ENCODE results near the gene KIF26B. TPM values are rescaled to one million over a fixed set of nuclear protein-coding genes. Genes with fewer than 3 reads are reported as not detected.

The KIF26B gene
- polyA plus RNA-seq, 1 donor from 2014 or later, result 6.3 TPM

DNA sequence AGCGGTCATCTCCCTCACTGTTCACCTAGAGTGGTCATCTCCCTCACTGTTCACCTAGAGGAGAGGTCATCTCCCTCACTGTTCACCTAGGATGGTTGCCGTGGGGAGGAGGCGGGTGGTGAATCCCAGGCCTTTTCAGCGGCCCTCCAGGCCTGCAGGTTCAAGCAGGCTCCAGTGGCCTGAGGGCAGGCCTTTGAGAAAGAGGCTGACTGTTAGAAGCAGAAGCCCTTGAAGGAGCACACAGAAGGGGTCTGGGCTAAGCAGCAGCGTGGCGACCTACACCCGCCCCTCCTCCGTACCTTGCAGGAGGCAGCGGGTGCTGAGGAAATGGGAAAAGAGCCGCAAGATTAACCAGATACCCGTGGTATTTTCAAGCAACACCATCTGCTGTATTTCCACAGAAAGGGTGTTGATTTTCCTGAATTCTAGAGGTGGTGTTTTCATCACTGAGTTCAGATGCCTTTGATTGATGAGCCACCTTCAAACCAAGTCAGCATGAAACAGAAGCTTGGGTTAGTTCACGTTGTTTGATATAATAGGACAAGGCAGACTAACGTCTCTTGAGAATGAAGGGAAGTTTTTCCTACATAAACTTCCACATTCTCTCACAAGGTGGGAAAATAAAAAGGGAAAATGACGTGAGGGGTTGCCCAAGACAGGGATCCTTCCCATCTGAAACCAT is 289.5 kb downstream of the KIF26B start:
- no peak for TF ChIP-seq POLR2AphosphoS5 (IDR thresholded peaks at IDR 0.05)
- no peak for TF ChIP-seq EP300 (conservative IDR thresholded peaks at IDR 0.05; ENCODE audit: poor library complexity, severe bottlenecking)
- TF ChIP-seq, protein P1, sequence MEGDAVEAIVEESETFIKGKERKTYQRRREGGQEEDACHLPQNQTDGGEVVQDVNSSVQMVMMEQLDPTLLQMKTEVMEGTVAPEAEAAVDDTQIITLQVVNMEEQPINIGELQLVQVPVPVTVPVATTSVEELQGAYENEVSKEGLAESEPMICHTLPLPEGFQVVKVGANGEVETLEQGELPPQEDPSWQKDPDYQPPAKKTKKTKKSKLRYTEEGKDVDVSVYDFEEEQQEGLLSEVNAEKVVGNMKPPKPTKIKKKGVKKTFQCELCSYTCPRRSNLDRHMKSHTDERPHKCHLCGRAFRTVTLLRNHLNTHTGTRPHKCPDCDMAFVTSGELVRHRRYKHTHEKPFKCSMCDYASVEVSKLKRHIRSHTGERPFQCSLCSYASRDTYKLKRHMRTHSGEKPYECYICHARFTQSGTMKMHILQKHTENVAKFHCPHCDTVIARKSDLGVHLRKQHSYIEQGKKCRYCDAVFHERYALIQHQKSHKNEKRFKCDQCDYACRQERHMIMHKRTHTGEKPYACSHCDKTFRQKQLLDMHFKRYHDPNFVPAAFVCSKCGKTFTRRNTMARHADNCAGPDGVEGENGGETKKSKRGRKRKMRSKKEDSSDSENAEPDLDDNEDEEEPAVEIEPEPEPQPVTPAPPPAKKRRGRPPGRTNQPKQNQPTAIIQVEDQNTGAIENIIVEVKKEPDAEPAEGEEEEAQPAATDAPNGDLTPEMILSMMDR (IDR thresholded peaks at IDR 0.05; ENCODE audit: poor library complexity, severe bottlenecking), result no peak
- no peak for TF ChIP-seq EZH2 (IDR thresholded peaks at IDR 0.05; ENCODE audit: borderline replicate concordance, insufficient read depth, low read length, poor library complexity, severe bottlenecking)
- no peak for TF ChIP-seq SMC3 (conservative IDR thresholded peaks at IDR 0.05; ENCODE audit: poor library complexity)
- TF ChIP-seq MXI1 (conservative IDR thresholded peaks at IDR 0.05; ENCODE audit: poor library complexity, severe bottlenecking), result no peak
- TF ChIP-seq, protein P2, sequence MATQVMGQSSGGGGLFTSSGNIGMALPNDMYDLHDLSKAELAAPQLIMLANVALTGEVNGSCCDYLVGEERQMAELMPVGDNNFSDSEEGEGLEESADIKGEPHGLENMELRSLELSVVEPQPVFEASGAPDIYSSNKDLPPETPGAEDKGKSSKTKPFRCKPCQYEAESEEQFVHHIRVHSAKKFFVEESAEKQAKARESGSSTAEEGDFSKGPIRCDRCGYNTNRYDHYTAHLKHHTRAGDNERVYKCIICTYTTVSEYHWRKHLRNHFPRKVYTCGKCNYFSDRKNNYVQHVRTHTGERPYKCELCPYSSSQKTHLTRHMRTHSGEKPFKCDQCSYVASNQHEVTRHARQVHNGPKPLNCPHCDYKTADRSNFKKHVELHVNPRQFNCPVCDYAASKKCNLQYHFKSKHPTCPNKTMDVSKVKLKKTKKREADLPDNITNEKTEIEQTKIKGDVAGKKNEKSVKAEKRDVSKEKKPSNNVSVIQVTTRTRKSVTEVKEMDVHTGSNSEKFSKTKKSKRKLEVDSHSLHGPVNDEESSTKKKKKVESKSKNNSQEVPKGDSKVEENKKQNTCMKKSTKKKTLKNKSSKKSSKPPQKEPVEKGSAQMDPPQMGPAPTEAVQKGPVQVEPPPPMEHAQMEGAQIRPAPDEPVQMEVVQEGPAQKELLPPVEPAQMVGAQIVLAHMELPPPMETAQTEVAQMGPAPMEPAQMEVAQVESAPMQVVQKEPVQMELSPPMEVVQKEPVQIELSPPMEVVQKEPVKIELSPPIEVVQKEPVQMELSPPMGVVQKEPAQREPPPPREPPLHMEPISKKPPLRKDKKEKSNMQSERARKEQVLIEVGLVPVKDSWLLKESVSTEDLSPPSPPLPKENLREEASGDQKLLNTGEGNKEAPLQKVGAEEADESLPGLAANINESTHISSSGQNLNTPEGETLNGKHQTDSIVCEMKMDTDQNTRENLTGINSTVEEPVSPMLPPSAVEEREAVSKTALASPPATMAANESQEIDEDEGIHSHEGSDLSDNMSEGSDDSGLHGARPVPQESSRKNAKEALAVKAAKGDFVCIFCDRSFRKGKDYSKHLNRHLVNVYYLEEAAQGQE (IDR thresholded peaks at IDR 0.05; ENCODE audit: borderline replicate concordance), result no peak
- Histone ChIP-seq H3F3A (ENCODE audit: insufficient read depth, low read length, poor library complexity, severe bottlenecking) (no peaks in the 10 kb centered on the region), H3K27me3 (ENCODE audit: insufficient read depth, low read depth, low read length) (no peaks in the 10 kb centered on the region), H3K4me3 (ENCODE audit: low read length) (no peak overlapping the region), H3K79me2 (replicated peaks; ENCODE audit: insufficient read depth, low read length) (no peaks in the 10 kb centered on the region), H3K9ac (ENCODE audit: low read length) (no peak overlapping the region), H2AFZ (ENCODE audit: low read depth, low read length) (no peak overlapping the region), H3K4me2 (ENCODE audit: low read length) (no peak overlapping the region), H3K27ac (ENCODE audit: low read length) (no peak overlapping the region), H4K20me1 (ENCODE audit: insufficient read depth) (no peaks in the 10 kb centered on the region), H3K9me3 (ENCODE audit: low read length) (peaks cover 11% of the 10 kb centered on the region), H3K9me2 (ENCODE audit: insufficient read depth, low read length) (no peaks in the 10 kb centered on the region), H3K36me3 (ENCODE audit: insufficient read depth, low read length) (no peaks in the 10 kb centered on the region)

DNA sequence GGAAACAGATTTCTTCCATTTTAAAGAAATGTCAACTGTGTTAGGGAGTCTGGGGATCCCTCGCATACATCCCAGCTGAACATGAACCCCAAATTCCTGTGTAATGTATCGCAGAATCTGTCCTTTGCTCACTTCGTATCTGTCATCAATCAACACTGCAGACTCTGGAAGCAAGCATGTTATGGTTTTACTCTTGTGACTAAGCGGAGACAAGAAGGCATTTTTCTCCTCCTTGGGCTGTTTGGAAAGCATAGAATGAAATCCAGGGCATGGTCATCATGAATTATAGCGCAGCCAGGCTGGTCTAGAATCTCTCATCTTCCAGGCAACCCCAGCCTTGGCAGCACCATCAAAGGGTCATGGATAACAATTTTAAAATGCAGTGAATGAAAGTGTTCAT is 290.2 kb downstream of the KIF26B start:
- Histone ChIP-seq H4K20me1 (ENCODE audit: insufficient read depth) (no peaks in the 10 kb centered on the region), H3K79me2 (replicated peaks; ENCODE audit: insufficient read depth, low read length) (no peaks in the 10 kb centered on the region), H3K27ac (ENCODE audit: low read length) (peak overlapping the region; percentile 4), H3K9me3 (ENCODE audit: low read length) (peaks cover 11% of the 10 kb centered on the region), H3K36me3 (ENCODE audit: insufficient read depth, low read length) (no peaks in the 10 kb centered on the region), H3K4me2 (ENCODE audit: low read length) (no peak overlapping the region), H3K4me3 (ENCODE audit: low read length) (no peak overlapping the region), H3K27me3 (ENCODE audit: insufficient read depth, low read depth, low read length) (no peaks in the 10 kb centered on the region), H2AFZ (ENCODE audit: low read depth, low read length) (no peak overlapping the region), H3K9ac (ENCODE audit: low read length) (no peak overlapping the region), H3K9me2 (ENCODE audit: insufficient read depth, low read length) (no peaks in the 10 kb centered on the region), H3F3A (ENCODE audit: insufficient read depth, low read length, poor library complexity, severe bottlenecking) (no peaks in the 10 kb centered on the region)
- TF ChIP-seq SMC3 (conservative IDR thresholded peaks at IDR 0.05; ENCODE audit: poor library complexity) (no peak), TAF1 (IDR thresholded peaks at IDR 0.05; ENCODE audit: low read depth) (no peak)

DNA sequence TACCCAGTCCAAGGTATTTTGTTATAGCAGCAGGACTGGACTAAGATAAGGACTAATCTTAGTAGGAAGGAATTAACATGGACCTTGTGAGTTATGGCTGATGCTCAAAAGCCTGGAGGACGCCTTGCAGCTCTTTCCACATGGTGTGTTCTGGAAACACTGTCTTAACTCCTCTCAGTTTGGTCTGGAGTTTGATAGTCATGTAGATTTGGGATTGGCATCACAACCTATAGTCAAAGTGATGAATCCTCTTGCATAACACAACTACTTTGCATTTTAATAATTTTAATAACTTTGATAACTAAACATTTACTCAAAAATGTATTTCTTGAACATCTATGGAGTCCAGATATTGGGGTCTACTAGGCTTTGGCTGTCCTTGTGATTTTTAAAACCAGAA is 293.7 kb downstream of the KIF26B start:
- Histone ChIP-seq H3K9me2 (ENCODE audit: insufficient read depth, low read length) (no peaks in the 10 kb centered on the region), H3K4me3 (ENCODE audit: low read length) (no peak overlapping the region), H3K36me3 (ENCODE audit: insufficient read depth, low read length) (no peaks in the 10 kb centered on the region), H3K9ac (ENCODE audit: low read length) (no peak overlapping the region), H3K4me2 (ENCODE audit: low read length) (no peak overlapping the region), H3K27ac (ENCODE audit: low read length) (no peak overlapping the region), H3F3A (ENCODE audit: insufficient read depth, low read length, poor library complexity, severe bottlenecking) (no peaks in the 10 kb centered on the region), H3K9me3 (ENCODE audit: low read length) (peaks cover 11% of the 10 kb centered on the region), H2AFZ (ENCODE audit: low read depth, low read length) (no peak overlapping the region), H3K27me3 (ENCODE audit: insufficient read depth, low read depth, low read length) (no peaks in the 10 kb centered on the region), H3K79me2 (replicated peaks; ENCODE audit: insufficient read depth, low read length) (peaks cover 6% of the 10 kb centered on the region), H4K20me1 (ENCODE audit: insufficient read depth) (no peaks in the 10 kb centered on the region)
- no peak for TF ChIP-seq EP300 (conservative IDR thresholded peaks at IDR 0.05; ENCODE audit: poor library complexity, severe bottlenecking)
- TF ChIP-seq, protein P2 (IDR thresholded peaks at IDR 0.05; ENCODE audit: borderline replicate concordance), result no peak
- TF ChIP-seq, protein P1 (IDR thresholded peaks at IDR 0.05; ENCODE audit: poor library complexity, severe bottlenecking), result no peak
- no peak for TF ChIP-seq TAF1 (IDR thresholded peaks at IDR 0.05; ENCODE audit: low read depth)
- TF ChIP-seq EZH2 (IDR thresholded peaks at IDR 0.05; ENCODE audit: borderline replicate concordance, insufficient read depth, low read length, poor library complexity, severe bottlenecking), result no peak
- TF ChIP-seq SMC3 (conservative IDR thresholded peaks at IDR 0.05; ENCODE audit: poor library complexity), result no peak
- TF ChIP-seq RAD21 (conservative IDR thresholded peaks at IDR 0.05), result no peak
- TF ChIP-seq MXI1 (conservative IDR thresholded peaks at IDR 0.05; ENCODE audit: poor library complexity, severe bottlenecking), result no peak
- no peak for TF ChIP-seq POLR2AphosphoS5 (IDR thresholded peaks at IDR 0.05)

Measured in neural cell (in vitro differentiated cells).